IPS DF 4.7 (cell line): ENCODE results near the gene NDUFAB1.
A peak's percentile ranks its signal among the peaks of the same experiment; 100 is the strongest.
"Not testable (repeated sequence)": the region's sequence is repeated elsewhere in the genome, so short reads cannot be mapped to it uniquely, and the experiment has no call there.

Source experiments
- DNase-seq: peaks from one replicate; pipeline ENCODE4 v3.0.0-alpha.2; 2013; ENCODE audit warnings: low spot score; ENCODE audit errors: extremely low read depth

The NDUFAB1 gene

GRCh38 chr16:23595951-23596720 is at the start of gene NDUFAB1:
Gene NDUFAB1 (minus strand): TSS chr16:23596316. CDS start chr16:23596290, 26 bp downstream.
- no peak for DNase-seq

- no peak for DNase-seq
Observed at GRCh38 chr16:23642246-23642774, 46.2 kb upstream of the NDUFAB1 start.

GRCh38 chr16:23640931-23641765 is 45.0 kb upstream of the NDUFAB1 start, which contains the start of the genes DCTN5 and PALB2:
Gene DCTN5 (plus strand): TSS chr16:23641466. CDS start chr16:23641543, 77 bp downstream.
Gene PALB2 (minus strand): TSS chr16:23641310. CDS start chr16:23641157, 153 bp downstream.
- DNase-seq, result peak; percentile 72

- no peak for DNase-seq
Observed at GRCh38 chr16:23640615-23640930, 44.5 kb upstream of the NDUFAB1 start.

- no peak for DNase-seq
Observed at GRCh38 chr16:23635958-23636357, 39.8 kb upstream of the NDUFAB1 start.

GRCh38 chr16:23634461-23635036 is 38.4 kb upstream of the NDUFAB1 start:
- DNase-seq, result no peak

GRCh38 chr16:23631874-23632273 is 35.8 kb upstream of the NDUFAB1 start:
- DNase-seq, result not testable (repeated sequence)

- no peak for DNase-seq
Observed at GRCh38 chr16:23629516-23629915, 33.4 kb upstream of the NDUFAB1 start.

GRCh38 chr16:23624092-23624491 is 28.0 kb upstream of the NDUFAB1 start:
- DNase-seq, result no peak

GRCh38 chr16:23615805-23616204 is 19.7 kb upstream of the NDUFAB1 start:
- DNase-seq, result no peak

GRCh38 chr16:23611936-23612335 is 15.8 kb upstream of the NDUFAB1 start:
- no peak for DNase-seq

- not testable (repeated sequence) for DNase-seq
Observed at GRCh38 chr16:23610905-23611304, 14.8 kb upstream of the NDUFAB1 start.

- no peak for DNase-seq
Observed at GRCh38 chr16:23609929-23610328, 13.8 kb upstream of the NDUFAB1 start.

- DNase-seq, result no peak
Observed at GRCh38 chr16:23608194-23608593, 12.1 kb upstream of the NDUFAB1 start.

GRCh38 chr16:23607726-23608125 is 11.6 kb upstream of the NDUFAB1 start:
- DNase-seq, result no peak

- no peak for DNase-seq
Observed at GRCh38 chr16:23597003-23597756, 1.1 kb upstream of the NDUFAB1 start.

- DNase-seq, result no peak
Observed at GRCh38 chr16:23595246-23595950, 718 bp downstream of the NDUFAB1 start.

GRCh38 chr16:23594186-23594585 is 1.9 kb downstream of the NDUFAB1 start:
- DNase-seq, result no peak

- DNase-seq, result no peak
Observed at GRCh38 chr16:23590181-23590580, 5.9 kb downstream of the NDUFAB1 start.

GRCh38 chr16:23587726-23588125 is 8.4 kb downstream of the NDUFAB1 start:
- no peak for DNase-seq
